Nucleus accumbens (tissue), 56 donors: ENCODE data around the gene ZBTB33.
A peak's percentile ranks its signal among the peaks of the same experiment; 100 is the strongest.

Experiments
- DNase-seq, 56 donors: peaks; one replicate each; lab custom pipeline; 2025; lab: John Stamatoyannopoulos, UW

ZBTB33 gene

GRCh38 chrX:120302434-120302833 lies 51.8 kb downstream of the ZBTB33 start:
- DNase-seq = peak in 7 of 56 donors; percentile 0 to 17 (median 11)

- no peak for DNase-seq
Observed at GRCh38 chrX:120304256-120304655, 53.6 kb downstream of the ZBTB33 start.

GRCh38 chrX:120305531-120306141 lies 55.0 kb downstream of the ZBTB33 start:
- no peak for DNase-seq

GRCh38 chrX:120306630-120307029 lies 56.0 kb downstream of the ZBTB33 start:
- DNase-seq = no peak
